PC-3 (cell line): ENCODE measurements around the gene CSF1R. TPM values are rescaled to one million over a fixed set of nuclear protein-coding genes. Genes with fewer than 3 reads are reported as not detected.
A peak's percentile ranks its signal among the peaks of the same experiment; 100 is the strongest.

Source experiments
- ATAC-seq: fragments of 200-7000 bp; cut with Tn5 transposase; 2 replicates; pipeline ENCODE4 v1.9.1; 2020; ENCODE audit warnings: mild to moderate bottlenecking, moderate library complexity
- BruUV-seq: library from RNA; stranded (reverse); fragments of 400-500 nt; replicated peaks from 2 replicates; lab custom pipeline; 2021; lab: Mats Ljungman, UMichigan
- CTCF ChIA-PET: fragments of 300-600 bp; sonication (Branson Sonifier 250); formaldehyde crosslinking; loops from one replicate; lab custom pipeline; 2022; ENCODE audit warnings: antibody characterized with exemption; lab: Charles Lee
- POLR2A ChIA-PET: fragments of 300-600 bp; sonication (Branson Sonifier 250); formaldehyde crosslinking; loops from one replicate; lab custom pipeline; 2022; ENCODE audit warnings: antibody characterized with exemption; ENCODE audit not compliant: unreplicated experiment; lab: Charles Lee
- DNase-seq: peaks from one replicate; pipeline ENCODE4 v3.0.0-alpha.2; 2015
- H2AFZ ChIP-seq: fragments of 300-600 bp; sonication (generic); 2 replicates; pipeline ENCODE4 v1.6.0; 2016; ENCODE audit warnings: antibody characterized with exemption, low read length
- H3F3A ChIP-seq: fragments of 300-600 bp; sonication (generic); one replicate; pipeline ENCODE4 v1.6.0; 2017; ENCODE audit warnings: antibody characterized with exemption, low read length, control low read depth, mild to moderate bottlenecking; ENCODE audit not compliant: unreplicated experiment
- H3K27ac ChIP-seq: fragments of 300-600 bp; sonication (generic); 2 replicates; pipeline ENCODE4 v1.5.1; 2016; ENCODE audit warnings: mild to moderate bottlenecking, low read length
- H3K27me3 ChIP-seq: fragments of 300-600 bp; sonication (generic); 2 replicates; pipeline ENCODE4 v1.6.1; 2016; ENCODE audit warnings: low read length, mixed read lengths
- H3K36me3 ChIP-seq: fragments of 300-600 bp; sonication (generic); 2 replicates; pipeline ENCODE4 v1.6.1; 2016; ENCODE audit warnings: low read depth, mixed run types, low read length, mixed read lengths
- H3K4me1 ChIP-seq: fragments of 300-600 bp; sonication (generic); 2 replicates; pipeline ENCODE4 v1.5.1; 2016; ENCODE audit warnings: low read length; ENCODE audit not compliant: insufficient read depth
- H3K4me2 ChIP-seq: fragments of 300-600 bp; sonication (generic); 2 replicates; pipeline ENCODE4 v1.6.0; 2016; ENCODE audit warnings: low read length
- H3K4me3 ChIP-seq: fragments of 300-600 bp; sonication (generic); 2 replicates; pipeline ENCODE4 v1.5.1; 2016; ENCODE audit warnings: mild to moderate bottlenecking, low read length, mixed read lengths
- H3K79me2 ChIP-seq: fragments of 300-600 bp; sonication (generic); 2 replicates; pipeline ENCODE4 v1.6.1; 2017; ENCODE audit warnings: low read length, mixed read lengths
- H3K9ac ChIP-seq: fragments of 300-600 bp; sonication (generic); 2 replicates; pipeline ENCODE4 v1.6.0; 2016; ENCODE audit warnings: mild to moderate bottlenecking, low read length
- H3K9me2 ChIP-seq: fragments of 300-600 bp; sonication (generic); replicated peaks from 2 replicates; pipeline ENCODE4 v1.6.1; 2016; ENCODE audit warnings: mixed run types, low read length, mixed read lengths
- H3K9me3 ChIP-seq: fragments of 300-600 bp; sonication (generic); 2 replicates; pipeline ENCODE4 v1.6.1; 2016; ENCODE audit warnings: low read length, mixed read lengths
- H4K20me1 ChIP-seq: fragments of 300-600 bp; sonication (generic); 2 replicates; pipeline ENCODE4 v1.6.1; 2016; ENCODE audit warnings: low read length, mixed read lengths
- EZH2 ChIP-seq: fragments of 300-600 bp; sonication (generic); IDR thresholded peaks from one replicate; pipeline ENCODE4 v1.6.1; 2017; ENCODE audit warnings: antibody characterized with exemption, mild to moderate bottlenecking, low read length; ENCODE audit not compliant: unreplicated experiment
- EZH2phosphoT487 ChIP-seq: fragments of 300-600 bp; sonication (generic); IDR thresholded peaks from 2 replicates; pipeline ENCODE4 v1.6.1; 2018; ENCODE audit warnings: mild to moderate bottlenecking, antibody characterized with exemption, low read length, borderline replicate concordance
- intact Hi-C: fragments of 100-400 bp; cut with micrococcal nuclease; formaldehyde crosslinking; loops from 2 replicates; pipeline ENCODE4 v1.9.0; 2023
- total RNA-seq: library from RNA; depleted of rRNA; stranded (reverse); fragments of >200 nt; gene quantifications from 2 replicates; pipeline ENCODE4 v1.2.3, GENCODE V29; 2014
- TF ChIP-seq, protein P1 (sequence below): fragments of 300-600 bp; sonication (generic); conservative IDR thresholded peaks from 2 replicates; pipeline ENCODE4 v1.5.1; 2017; ENCODE audit warnings: antibody characterized with exemption, low read depth, mild to moderate bottlenecking, low read length

The CSF1R gene
- total RNA-seq, 1 experiment from 2014 or later, result not detected

DNA sequence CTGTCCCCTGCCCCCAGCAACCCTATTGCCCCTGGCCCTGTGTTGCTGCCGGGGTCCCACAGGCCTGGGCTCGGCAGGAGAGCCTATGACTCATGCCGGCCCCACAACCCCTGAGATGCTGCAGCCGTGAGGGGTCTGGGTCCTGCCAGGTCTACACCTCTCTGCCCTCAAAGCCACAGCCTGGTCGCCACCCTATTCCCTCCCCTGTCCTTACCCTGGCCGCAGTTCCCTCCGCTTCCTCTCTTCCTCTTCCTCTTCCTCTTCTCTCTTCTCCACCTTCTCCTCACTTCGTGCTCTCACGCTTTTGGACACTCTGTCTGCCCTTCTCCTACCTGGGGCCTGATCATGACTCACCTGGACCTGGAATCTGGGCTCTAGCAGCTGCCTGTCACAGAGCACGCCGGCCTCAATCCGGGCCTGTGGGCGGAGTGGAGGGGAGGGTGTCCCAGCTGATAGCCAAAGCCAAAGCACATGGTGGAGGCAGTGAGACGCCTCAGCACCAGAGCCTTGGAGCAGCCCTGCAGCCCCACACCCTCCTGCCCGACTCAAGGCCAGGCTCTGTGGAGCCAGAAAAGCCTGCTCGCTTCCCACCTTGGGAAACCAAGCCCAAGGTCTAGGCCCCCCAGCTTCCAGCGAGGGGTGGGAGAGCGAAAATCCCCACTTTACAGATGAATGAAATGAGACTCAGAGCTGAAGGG is 26.8 kb upstream of the CSF1R start:
- no peaks in the 10 kb centered on the region for H3F3A ChIP-seq
- CTCF ChIA-PET, result no interaction called here
- H3K4me3 ChIP-seq, result no peak overlapping the region
- H3K4me1 ChIP-seq, result peaks cover 16% of the 10 kb centered on the region
- H3K4me2 ChIP-seq, result no peak overlapping the region
- no peaks in the 10 kb centered on the region for H4K20me1 ChIP-seq
- no peaks in the 10 kb centered on the region for H3K36me3 ChIP-seq
- H3K9me2 ChIP-seq, result no peaks in the 10 kb centered on the region
- no peak overlapping the region for H2AFZ ChIP-seq
- no peaks in the 10 kb centered on the region for H3K9me3 ChIP-seq
- BruUV-seq, result no TSS peak
- POLR2A ChIA-PET, result no interaction called here
- H3K79me2 ChIP-seq, result no peaks in the 10 kb centered on the region
- H3K9ac ChIP-seq, result no peak overlapping the region
- peak overlapping the region; percentile 24; the same call in 1 of the 2 replicates for H3K27ac ChIP-seq
- intact Hi-C loops, result no loop called here
- TF ChIP-seq, protein P1, sequence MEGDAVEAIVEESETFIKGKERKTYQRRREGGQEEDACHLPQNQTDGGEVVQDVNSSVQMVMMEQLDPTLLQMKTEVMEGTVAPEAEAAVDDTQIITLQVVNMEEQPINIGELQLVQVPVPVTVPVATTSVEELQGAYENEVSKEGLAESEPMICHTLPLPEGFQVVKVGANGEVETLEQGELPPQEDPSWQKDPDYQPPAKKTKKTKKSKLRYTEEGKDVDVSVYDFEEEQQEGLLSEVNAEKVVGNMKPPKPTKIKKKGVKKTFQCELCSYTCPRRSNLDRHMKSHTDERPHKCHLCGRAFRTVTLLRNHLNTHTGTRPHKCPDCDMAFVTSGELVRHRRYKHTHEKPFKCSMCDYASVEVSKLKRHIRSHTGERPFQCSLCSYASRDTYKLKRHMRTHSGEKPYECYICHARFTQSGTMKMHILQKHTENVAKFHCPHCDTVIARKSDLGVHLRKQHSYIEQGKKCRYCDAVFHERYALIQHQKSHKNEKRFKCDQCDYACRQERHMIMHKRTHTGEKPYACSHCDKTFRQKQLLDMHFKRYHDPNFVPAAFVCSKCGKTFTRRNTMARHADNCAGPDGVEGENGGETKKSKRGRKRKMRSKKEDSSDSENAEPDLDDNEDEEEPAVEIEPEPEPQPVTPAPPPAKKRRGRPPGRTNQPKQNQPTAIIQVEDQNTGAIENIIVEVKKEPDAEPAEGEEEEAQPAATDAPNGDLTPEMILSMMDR, result no peak
- TF ChIP-seq EZH2 (no peak), EZH2phosphoT487 (no peak)
- DNase-seq (peak; percentile 53), ATAC-seq (peak; percentile 31)
- H3K27me3 ChIP-seq, result no peaks in the 10 kb centered on the region

GRCh38 chr5:150112201-150113046 is 26.1 kb upstream of the CSF1R start:
- CTCF ChIA-PET, result no interaction called here
- Histone ChIP-seq H3K79me2 (no peaks in the 10 kb centered on the region), H3K9me3 (no peaks in the 10 kb centered on the region), H2AFZ (no peak overlapping the region), H3K4me3 (no peak overlapping the region), H4K20me1 (no peaks in the 10 kb centered on the region), H3K9ac (no peak overlapping the region), H3K4me1 (peaks cover 16% of the 10 kb centered on the region), H3K27me3 (no peaks in the 10 kb centered on the region), H3K4me2 (0 out of 2 replicates have a peak overlapping the region, but pooled peaks have one; percentile 0), H3K9me2 (no peaks in the 10 kb centered on the region), H3K36me3 (no peaks in the 10 kb centered on the region), H3K27ac (peak overlapping the region; percentile 24; the same call in 1 of the 2 replicates), H3F3A (no peaks in the 10 kb centered on the region)
- peak; percentile 66 for ATAC-seq
- BruUV-seq, result no TSS peak
- intact Hi-C loops, result no loop called here
- no peak for TF ChIP-seq EZH2
- TF ChIP-seq, protein P1, result no peak
- TF ChIP-seq EZH2phosphoT487, result no peak
- POLR2A ChIA-PET, result no interaction called here
- DNase-seq, result peak; percentile 67
